ENCODE measurements around the gene FAM120AOS.

DNA sequence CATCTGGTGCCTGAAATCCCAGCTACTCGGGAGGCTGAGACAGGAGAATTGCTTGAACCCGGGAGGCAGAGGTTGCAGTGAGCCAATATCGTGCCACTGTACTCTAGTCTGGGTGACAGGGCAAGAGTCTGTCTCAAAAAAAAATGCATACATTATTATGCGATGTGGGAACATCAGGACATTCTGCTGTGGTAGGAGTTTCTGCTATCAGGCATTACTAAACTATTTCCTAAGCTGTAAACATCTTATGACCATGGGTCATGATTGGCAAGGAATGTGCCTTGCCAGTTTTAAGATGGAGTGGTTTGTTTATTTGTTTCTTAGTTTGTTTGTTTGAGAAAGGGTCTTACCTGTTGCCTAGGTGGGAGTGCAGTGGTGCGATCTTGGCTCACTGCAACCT is 47.0 kb downstream of the FAM120AOS start:
- TF ChIP-seq POLR2A (IDR thresholded peaks at IDR 0.05): no peak
- TF ChIP-seq, protein P1, sequence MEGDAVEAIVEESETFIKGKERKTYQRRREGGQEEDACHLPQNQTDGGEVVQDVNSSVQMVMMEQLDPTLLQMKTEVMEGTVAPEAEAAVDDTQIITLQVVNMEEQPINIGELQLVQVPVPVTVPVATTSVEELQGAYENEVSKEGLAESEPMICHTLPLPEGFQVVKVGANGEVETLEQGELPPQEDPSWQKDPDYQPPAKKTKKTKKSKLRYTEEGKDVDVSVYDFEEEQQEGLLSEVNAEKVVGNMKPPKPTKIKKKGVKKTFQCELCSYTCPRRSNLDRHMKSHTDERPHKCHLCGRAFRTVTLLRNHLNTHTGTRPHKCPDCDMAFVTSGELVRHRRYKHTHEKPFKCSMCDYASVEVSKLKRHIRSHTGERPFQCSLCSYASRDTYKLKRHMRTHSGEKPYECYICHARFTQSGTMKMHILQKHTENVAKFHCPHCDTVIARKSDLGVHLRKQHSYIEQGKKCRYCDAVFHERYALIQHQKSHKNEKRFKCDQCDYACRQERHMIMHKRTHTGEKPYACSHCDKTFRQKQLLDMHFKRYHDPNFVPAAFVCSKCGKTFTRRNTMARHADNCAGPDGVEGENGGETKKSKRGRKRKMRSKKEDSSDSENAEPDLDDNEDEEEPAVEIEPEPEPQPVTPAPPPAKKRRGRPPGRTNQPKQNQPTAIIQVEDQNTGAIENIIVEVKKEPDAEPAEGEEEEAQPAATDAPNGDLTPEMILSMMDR (IDR thresholded peaks at IDR 0.05): no peak
